ENCODE measurements around the gene ALDH5A1. TPM values are rescaled to one million over a fixed set of nuclear protein-coding genes. Genes with fewer than 3 reads are reported as not detected.

Gene ALDH5A1
- polyA plus RNA-seq, 1 donor (not counting 4 experiments of a cell fraction or from before 2014, with no cell fraction given), result 0.45 TPM

GRCh38 chr6:24543683-24544082 lies 48.9 kb downstream of the ALDH5A1 start:
- Histone ChIP-seq H3K36me3 (ENCODE audit: control insufficient read depth in 2 of 2, extremely low read depth in 1 of 2, insufficient read depth in 2 of 2, low read length in 2 of 2) (no peaks in the 10 kb centered on the region), H3K79me2 (ENCODE audit: control insufficient read depth, insufficient read depth, low read length) (no peaks in the 10 kb centered on the region), H3K9me1 (ENCODE audit: control insufficient read depth, extremely low read depth, insufficient read depth, low read length) (no peaks in the 10 kb centered on the region), H3K9ac (ENCODE audit: control insufficient read depth, extremely low read depth, insufficient read depth, low read length) (no peak overlapping the region), H3K9me3 (ENCODE audit: control insufficient read depth, low read depth, low read length) (no peaks in the 10 kb centered on the region), H3K27ac (ENCODE audit: control insufficient read depth, insufficient read depth, low read length) (no peak overlapping the region), H4K20me1 (ENCODE audit: control insufficient read depth, extremely low read depth, insufficient read depth, low read length) (no peaks in the 10 kb centered on the region), H3K4me1 (ENCODE audit: control insufficient read depth, extremely low read depth, insufficient read depth, low read length) (no peaks in the 10 kb centered on the region), H3K27me3 (ENCODE audit: control insufficient read depth, extremely low read depth, insufficient read depth, low read length) (no peaks in the 10 kb centered on the region), H2AFZ (ENCODE audit: control insufficient read depth, low read length) (no peak overlapping the region), H3K4me3 (ENCODE audit: control insufficient read depth in 2 of 3, extremely low read depth in 1 of 3, insufficient read depth in 2 of 3, low read depth in 1 of 3, low read length in 3 of 3) (no peak overlapping the region), H3K4me2 (ENCODE audit: control insufficient read depth, extremely low read depth, insufficient read depth, low read depth, low read length) (no peak overlapping the region)
- no peak for TF ChIP-seq CTCF (optimal IDR thresholded peaks at IDR 0.05 in 1 of 3, IDR thresholded peaks at IDR 0.05 in 1 of 3, conservative IDR thresholded peaks at IDR 0.05 in 1 of 3; ENCODE audit: extremely low read depth in 1 of 3, insufficient read depth in 2 of 3, low read length in 3 of 3)
- no peak for TF ChIP-seq EZH2 (IDR thresholded peaks at IDR 0.05; ENCODE audit: low read length)
- DNase-seq (ENCODE audit: low read depth, low spot score) (no peak), FAIRE-seq (no peak)
- dilution Hi-C loops (cut with MboI; ENCODE audit: extremely low pct_ligation_motif_present, low sequenced_read_pairs), result no loop called here

GRCh38 chr6:24545183-24545582 lies 50.4 kb downstream of the ALDH5A1 start:
- Histone ChIP-seq H3K79me2 (ENCODE audit: control insufficient read depth, insufficient read depth, low read length) (no peaks in the 10 kb centered on the region), H3K27me3 (ENCODE audit: control insufficient read depth, extremely low read depth, insufficient read depth, low read length) (no peaks in the 10 kb centered on the region), H3K4me1 (ENCODE audit: control insufficient read depth, extremely low read depth, insufficient read depth, low read length) (no peaks in the 10 kb centered on the region), H3K4me3 (ENCODE audit: control insufficient read depth in 2 of 3, extremely low read depth in 1 of 3, insufficient read depth in 2 of 3, low read depth in 1 of 3, low read length in 3 of 3) (no peak overlapping the region), H2AFZ (ENCODE audit: control insufficient read depth, low read length) (no peak overlapping the region), H4K20me1 (ENCODE audit: control insufficient read depth, extremely low read depth, insufficient read depth, low read length) (no peaks in the 10 kb centered on the region), H3K27ac (ENCODE audit: control insufficient read depth, insufficient read depth, low read length) (no peak overlapping the region), H3K36me3 (ENCODE audit: control insufficient read depth in 2 of 2, extremely low read depth in 1 of 2, insufficient read depth in 2 of 2, low read length in 2 of 2) (no peaks in the 10 kb centered on the region), H3K9me3 (ENCODE audit: control insufficient read depth, low read depth, low read length) (no peaks in the 10 kb centered on the region), H3K4me2 (ENCODE audit: control insufficient read depth, extremely low read depth, insufficient read depth, low read depth, low read length) (no peak overlapping the region), H3K9me1 (ENCODE audit: control insufficient read depth, extremely low read depth, insufficient read depth, low read length) (no peaks in the 10 kb centered on the region), H3K9ac (ENCODE audit: control insufficient read depth, extremely low read depth, insufficient read depth, low read length) (no peak overlapping the region)
- dilution Hi-C loops (cut with MboI; ENCODE audit: extremely low pct_ligation_motif_present, low sequenced_read_pairs), result no loop called here
- FAIRE-seq (no peak), DNase-seq (ENCODE audit: low read depth, low spot score) (no peak)
- no peak for TF ChIP-seq CTCF (optimal IDR thresholded peaks at IDR 0.05 in 1 of 3, IDR thresholded peaks at IDR 0.05 in 1 of 3, conservative IDR thresholded peaks at IDR 0.05 in 1 of 3; ENCODE audit: extremely low read depth in 1 of 3, insufficient read depth in 2 of 3, low read length in 3 of 3)
- TF ChIP-seq EZH2 (IDR thresholded peaks at IDR 0.05; ENCODE audit: low read length), result no peak
